G401 (cell line): ENCODE results near the gene FARP1. TPM values are rescaled to one million over a fixed set of nuclear protein-coding genes. Genes with fewer than 3 reads are reported as not detected.

ENCODE experiments used
- DNase-seq: peaks from one replicate; pipeline ENCODE4 v3.0.0-alpha.2; 2015; ENCODE audit warnings: low spot score
- in situ Hi-C: cut with HindIII; loops from 2 replicates; pipeline ENCODE4 v1.10.0; 2016; ENCODE audit warnings: low sequenced_read_pairs, mixed read lengths
- total RNA-seq: library from RNA; depleted of rRNA; stranded (reverse); fragments of >200 nt; shearing (Covaris generic); gene quantifications from 2 replicates; pipeline ENCODE4 v1.2.3, GENCODE V29; 2014

The FARP1 gene
- total RNA-seq, 1 experiment from 2014 or later: 50.3 TPM

DNA sequence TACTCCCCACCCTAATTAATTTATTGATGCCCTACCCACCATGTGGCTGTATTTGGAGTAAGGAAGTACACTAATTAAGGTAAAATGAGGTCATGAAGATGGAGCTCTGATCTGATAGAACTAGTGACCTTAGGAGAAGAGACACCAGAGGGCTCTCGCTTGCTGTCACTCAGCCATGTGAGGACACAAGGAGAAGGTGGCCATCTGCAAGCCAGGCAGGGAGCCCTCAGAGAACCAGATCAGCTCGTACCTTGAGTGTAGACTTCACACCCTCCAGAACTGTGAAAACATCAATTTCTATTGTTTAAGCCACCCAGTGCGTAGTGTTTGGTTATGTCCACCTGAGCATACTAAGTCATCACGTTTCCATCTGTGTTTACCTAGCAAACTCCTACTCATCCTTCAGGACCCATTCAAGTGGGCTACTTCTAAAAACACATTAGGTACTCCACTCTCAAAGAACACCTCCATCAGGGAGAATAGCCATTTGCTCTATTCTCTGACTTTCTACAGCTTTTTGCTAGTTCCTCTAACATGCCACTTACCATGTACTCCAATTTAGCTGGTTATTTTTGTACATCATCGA is 191.8 kb downstream of the FARP1 start:
- DNase-seq: no peak
- in situ Hi-C loops: no loop called here

DNA sequence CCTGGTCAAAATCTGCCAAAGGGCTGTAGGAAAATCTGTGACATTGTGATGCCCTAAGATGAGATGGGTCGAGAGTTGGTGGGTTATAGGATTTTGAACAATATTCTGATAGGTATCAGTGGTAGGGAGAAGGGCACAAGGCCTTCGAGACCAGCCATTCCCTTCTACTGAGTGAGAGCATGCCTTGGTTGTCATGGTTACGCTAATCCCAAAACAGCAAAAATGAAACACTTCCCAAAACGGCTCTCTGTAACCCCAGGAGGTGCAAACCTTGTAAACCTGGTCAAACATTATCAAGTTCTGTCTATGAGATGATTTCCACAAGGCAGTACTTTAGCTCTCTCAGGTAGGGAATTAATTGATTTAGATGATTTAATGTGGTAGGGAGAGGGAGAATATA is 192.8 kb downstream of the FARP1 start:
- DNase-seq: no peak
- in situ Hi-C loops: no loop called here

DNA sequence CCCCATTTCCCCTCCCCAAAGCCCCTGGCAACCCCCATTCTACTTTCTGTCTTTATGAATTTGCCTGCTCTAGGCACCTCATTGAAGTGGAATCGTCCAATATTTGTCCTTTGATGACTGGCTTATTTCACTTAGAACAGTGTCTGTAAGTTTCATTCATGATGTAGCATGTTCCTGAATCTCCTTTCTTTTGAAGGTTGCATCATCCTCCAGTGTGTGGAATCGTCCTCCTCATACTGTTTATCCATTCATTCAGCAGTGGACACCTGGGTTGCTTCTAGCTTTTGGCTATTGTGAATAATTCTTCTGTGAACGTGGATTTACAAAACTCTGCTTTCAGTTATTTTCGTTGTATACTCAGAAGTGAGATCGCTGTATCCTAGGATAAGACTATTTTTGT is 195.4 kb downstream of the FARP1 start:
- in situ Hi-C loops: no loop called here
- no peak for DNase-seq

DNA sequence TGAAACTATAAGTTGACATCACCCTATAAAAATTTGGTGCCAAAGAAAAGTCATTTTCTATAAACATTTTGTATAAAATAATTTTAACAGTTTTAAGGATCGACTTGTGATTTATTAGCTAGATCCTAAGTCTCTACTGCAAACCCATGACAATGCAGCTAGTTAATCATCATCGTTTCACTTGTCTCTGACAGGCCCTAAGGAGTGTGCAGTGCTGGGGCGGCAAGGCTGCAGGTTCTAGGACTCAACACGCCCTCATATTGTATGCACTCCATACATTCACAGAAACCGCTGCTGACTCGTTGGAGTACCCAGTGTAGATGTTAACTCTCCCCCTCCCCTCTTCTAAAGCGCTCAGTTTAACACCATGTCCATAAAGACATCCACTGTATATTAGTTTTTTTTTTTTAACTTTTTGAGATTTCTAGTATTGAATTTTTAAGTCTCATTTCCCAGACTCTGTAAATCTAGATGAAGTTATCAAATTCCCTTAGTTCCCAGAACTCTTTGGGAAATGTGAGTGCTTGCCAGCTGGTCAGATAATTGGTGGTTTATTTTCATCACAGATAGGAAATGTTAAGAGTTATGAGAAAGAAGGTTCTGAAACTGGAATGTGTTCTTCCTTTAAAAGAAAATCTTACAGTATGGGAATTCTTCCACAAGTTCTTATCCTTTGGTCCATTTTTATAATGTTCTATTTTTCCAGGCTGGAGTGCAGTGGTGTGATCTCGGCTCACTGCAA is 197.0 kb downstream of the FARP1 start:
- DNase-seq: no peak
- in situ Hi-C loops: no loop called here

DNA sequence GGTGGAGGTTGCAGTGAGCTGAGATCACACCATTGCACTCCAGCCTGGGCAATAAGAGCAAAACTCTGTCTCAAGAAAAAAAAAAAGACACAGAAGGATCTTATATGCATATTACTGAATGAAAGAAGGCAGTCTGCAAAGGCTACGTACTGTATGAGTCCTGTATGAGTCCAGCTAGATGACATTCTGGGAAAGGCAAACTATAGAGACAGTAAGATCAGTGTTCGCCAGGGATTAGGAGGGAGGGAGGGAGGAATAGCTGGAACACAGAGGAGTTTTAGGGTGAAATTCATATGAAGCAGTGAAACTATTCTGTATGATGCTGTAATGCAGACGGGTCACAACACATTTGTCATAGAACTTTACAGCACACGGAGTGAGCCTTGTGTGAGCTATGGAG is 200.1 kb downstream of the FARP1 start:
- in situ Hi-C loops: no loop called here
- no peak for DNase-seq

DNA sequence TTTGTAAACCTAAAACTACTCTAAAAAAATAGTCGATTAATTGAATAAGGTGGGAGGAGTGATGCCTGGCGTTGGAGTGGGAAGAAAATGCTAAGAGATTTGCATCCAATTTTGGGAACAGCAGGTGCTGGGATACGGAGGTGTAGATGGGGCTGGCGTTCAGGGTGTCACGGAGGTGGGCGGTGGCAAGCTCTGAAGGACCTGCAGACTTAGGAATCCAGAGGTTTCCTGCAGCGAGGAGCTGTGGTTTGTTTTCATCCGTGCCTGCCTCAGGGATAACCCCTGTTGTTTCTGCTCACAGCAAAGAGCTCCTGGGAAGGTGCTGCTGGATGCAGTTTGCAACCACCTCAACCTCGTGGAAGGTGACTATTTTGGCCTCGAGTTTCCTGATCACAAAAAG is 200.6 kb downstream of the FARP1 start:
- in situ Hi-C loops: no loop called here
- no peak for DNase-seq

DNA sequence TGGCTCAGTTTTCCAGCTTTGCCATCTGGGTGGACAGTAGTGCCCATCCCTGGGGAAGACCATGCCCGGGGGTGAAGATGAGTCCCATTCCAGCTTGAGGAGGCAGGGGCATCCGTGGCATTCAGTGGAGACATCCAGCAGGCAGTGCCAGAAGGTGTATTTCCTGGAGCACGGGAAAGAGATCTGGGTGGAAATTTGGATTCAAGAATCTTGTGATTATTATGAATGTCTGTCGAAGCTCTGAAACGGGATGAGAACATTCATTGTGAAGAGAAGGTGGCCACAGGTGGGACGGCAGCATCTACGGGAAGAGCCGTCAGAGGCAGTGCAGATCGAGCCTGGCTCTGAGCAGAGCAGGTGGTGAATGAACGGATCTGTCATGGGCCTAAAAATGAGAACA is 201.5 kb downstream of the FARP1 start:
- no peak for DNase-seq
- in situ Hi-C loops: no loop called here

DNA sequence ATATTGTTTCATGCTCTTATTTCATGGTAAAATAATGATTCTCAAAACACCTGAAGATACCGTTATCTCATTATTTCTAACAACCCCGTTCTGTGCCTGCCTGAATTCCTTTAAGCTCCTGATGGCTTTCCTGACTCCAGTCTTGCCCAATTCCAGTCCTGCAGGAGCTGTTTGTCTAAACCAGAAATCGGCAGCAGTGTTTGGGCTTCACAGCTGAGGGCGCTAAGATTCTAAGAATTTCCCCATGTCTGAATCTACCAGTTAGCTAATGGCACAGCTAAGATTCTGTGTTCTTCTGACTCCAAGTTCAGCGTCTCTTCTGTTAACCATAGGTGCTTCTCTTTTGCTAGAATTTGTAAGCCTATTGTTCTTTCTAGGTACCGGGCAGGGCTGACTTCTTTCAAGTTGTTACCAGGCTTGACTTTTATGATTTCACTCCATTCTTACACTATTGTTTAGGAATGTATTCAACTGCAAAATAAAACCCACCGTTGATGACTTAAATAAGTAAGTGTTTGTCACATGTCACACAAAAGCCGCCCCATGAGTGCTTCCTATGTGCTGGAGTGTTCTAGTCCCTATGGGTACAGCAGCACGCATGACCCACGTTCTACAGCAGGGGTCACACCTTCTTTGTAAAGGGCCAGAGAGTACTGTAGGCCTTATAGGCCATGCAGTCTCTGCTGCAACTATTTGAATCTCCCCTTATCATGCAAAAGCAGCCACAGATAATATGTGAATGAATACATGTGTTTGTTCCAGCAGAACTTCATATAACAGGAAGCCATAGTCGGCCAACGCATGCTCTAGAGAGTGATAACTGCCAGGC is 202.4 kb downstream of the FARP1 start:
- in situ Hi-C loops: no loop called here
- DNase-seq: no peak

DNA sequence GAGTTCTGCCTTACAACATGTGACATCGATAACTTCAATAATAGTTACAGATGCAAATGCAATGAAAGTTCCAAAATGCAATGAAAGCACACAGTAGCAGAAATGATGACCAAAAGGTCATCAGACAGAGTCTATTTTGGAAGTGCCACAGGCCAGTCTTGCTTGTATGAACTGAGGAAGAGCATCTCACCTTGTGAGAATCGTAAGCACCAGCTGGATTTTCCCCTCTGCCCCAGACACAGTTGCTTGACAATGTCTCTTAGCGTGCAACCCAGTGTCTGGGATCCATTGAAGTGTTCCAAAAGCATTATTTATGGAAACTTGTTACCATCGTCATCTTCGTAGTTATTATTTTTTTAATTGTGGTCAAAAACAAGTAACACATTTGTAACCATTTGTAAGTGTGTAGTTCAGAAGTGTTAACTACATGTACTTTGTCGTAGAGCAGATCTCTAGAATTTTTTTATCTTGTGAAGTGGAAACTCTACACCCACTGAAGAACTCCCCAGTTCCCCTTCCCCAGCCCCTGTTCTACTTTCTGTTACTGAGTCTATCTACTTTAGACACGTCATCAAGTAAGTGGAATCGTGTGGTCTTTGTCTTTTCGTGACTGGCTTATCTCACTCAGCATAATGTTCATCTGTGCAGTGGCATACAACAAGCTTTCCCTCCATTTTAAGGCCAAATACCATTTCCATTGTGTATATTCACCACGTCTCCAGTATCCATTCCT is 204.2 kb downstream of the FARP1 start:
- DNase-seq: no peak
- in situ Hi-C loops: no loop called here

DNA sequence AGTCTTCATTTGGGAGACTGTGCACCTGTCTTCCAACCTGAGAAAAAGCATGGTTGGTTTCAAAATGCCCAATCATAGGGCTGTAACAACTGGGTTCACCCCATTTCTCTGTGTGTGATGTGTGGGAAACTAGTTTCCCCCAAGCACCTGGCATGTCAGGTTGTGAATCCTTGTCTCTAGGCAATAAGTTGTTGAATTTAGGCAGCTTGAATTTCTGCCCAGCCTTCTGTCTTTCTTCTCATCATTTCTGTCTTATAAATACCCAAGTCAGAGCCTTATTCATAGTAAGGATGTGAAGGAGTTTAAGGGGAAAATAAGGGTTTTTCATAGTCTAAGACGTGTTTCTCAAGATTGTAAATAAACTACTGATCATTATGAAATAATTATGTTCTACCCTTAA is 204.9 kb downstream of the FARP1 start:
- DNase-seq: no peak
- in situ Hi-C loops: no loop called here

DNA sequence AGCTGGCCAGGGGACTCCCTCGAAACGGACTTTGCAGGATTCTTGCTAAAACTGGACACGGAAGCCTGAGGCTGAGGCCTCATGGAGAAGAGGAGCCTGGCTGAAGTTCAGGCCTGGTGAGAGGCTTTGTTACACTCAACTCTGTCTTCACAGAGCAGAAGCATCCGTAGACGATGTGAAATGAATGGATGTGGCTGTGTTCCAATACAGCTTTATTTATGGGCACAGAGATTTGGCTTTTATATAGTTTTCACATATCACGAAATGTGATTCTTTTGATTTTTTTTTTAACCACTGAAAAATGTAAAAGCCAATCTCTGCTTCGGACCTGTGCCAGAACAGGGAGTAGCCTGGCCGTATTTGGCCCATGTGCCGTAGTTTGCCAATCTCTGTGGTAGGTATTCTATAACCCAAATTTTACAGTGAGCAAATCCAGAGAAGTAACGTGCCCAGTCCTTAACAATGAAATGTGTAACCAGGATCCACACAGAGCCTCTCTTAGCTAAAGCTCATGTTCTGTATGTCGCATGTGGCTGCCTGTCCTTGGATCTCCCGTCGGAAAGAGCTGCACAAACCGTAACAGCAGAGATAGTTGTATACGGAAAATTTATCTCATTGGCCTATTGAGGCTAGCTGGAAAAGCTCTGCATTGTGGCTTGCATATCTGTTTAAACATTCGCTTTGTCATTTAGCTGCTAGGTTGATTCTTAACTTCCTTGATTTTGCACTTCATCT is 205.7 kb downstream of the FARP1 start:
- in situ Hi-C loops: no loop called here
- peak; percentile 40 for DNase-seq

DNA sequence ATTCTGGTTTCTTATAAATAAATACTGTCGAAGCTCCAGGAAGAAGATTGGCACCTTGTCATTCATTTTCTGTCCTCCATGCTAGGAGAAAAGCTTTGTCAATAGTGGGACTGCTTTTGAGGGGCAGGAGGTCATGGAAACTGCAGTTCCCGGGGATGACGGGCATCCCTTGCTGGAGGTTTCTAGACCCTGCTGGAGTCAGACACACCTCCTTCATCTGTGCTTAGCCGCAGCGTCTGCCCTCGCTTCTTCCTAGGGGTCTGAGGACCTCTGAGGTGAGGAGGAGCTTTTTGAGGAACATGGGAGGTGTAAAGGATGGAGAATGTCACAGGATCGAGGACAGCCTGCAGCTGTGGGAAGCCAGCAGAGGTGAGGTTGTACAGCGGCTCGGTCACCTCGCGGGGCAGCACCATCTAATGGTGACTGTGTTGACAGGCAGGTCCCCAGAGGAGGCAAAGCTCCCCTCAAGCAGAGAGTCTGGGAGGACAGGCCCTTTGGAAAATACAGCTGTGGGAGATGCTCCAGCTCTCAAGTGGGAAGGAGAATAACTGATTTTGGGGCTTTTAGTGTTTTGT is 206.9 kb downstream of the FARP1 start:
- DNase-seq: no peak
- in situ Hi-C loops: no loop called here

DNA sequence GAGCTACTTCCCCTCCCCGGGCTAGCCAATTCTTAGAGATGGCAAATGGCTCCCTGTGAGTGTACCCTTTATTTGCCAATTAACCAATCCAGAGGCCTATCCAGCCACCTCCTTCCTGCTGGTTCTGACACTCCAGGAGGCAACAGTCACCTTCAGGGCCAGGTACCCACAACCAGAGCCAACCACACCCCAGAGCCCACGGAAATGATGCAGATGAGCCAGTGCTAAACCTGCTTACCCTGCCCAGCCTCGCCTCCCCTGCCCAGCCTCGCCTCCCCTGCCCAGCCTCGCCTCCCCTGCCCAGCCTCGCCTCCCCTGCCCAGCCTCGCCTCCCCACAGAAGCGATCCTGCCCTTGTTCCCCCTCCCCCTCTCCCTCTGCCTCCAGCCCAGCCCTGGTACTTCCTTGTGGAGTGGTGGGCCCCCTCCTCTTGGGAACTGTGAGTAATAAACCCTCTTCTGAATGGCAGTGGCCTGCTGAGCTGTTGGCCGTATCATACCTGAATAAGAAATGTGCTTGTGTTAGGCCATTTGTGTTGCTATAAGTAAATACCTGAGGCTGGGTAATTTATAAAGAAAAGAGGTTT is 207.9 kb downstream of the FARP1 start:
- no peak for DNase-seq
- in situ Hi-C loops: no loop called here

DNA sequence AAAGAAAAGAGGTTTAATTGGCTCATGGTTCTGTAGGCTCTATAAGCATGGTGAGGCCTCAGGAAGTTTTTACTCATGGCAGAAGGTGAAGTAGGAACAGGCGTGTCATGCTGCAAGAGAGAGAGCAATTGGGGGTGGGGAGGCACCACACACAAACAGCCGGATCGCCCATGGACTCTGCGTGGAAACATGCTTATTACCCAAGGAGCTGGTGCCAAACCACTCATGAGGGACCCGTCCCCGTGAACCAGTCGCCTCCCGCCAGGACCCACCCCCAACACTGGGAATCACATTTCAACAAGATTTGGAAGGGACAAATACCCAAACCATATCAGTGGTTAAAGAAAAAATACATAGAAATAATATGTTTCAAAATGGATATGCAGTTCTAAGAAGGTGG is 208.7 kb downstream of the FARP1 start:
- in situ Hi-C loops: no loop called here
- DNase-seq: no peak

DNA sequence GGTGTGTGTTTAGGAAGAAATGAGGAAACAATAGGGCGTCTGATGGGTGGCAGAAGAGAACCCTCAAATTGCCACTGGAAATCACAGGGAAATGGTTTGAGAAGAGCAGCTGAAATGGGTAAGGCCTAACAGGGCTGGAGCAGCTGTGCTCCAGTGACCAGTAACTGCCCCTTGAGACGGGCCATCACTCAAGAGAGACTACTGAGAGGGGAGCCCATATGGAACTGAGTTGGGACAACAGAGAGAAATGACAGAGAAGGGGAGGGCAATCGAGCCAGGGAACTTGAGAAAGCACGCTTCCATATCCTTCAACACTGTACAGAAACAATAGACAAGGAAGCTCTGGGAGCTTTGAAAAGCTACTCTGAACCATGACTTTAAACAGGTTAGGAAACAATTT is 209.3 kb downstream of the FARP1 start:
- no peak for DNase-seq
- in situ Hi-C loops: no loop called here

DNA sequence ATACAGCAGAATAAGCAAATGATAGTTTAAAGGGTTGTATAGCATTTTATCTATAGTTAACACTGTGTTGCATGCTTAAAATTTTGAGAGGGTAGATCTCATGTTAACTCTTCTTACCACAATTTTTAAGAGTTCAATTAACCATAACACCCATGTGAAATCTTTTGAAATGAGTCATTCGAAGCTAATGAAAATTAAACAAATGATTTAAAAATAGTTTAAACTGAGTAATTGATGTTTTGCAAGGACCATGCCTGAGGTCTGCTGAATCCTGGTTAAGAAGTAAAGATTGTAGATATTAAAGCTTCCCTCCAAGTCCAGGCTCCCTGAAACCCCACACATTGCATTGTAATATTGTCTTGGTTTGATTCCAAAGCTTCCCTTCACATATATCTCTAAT is 210.9 kb downstream of the FARP1 start:
- DNase-seq: no peak
- in situ Hi-C loops: no loop called here

DNA sequence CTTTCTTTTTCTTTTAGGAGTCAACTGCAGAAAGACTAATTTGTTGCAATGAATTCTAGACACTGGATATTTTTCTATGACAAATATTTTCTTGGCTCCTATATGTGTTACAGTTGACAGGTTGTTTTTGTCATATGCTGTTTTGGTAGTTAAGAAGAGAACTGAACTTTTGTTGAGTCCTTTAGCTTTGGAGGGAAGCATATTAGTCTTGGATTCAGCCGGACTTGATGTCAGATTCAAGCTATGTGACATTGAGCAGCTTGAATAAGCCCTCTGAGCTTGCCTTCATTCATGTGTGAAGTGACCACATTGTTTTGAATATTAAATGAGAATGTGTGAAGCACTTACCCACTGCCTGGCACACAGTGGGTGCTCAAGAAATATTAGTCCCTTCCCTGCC is 216.0 kb downstream of the FARP1 start:
- in situ Hi-C loops: no loop called here
- DNase-seq: no peak

DNA sequence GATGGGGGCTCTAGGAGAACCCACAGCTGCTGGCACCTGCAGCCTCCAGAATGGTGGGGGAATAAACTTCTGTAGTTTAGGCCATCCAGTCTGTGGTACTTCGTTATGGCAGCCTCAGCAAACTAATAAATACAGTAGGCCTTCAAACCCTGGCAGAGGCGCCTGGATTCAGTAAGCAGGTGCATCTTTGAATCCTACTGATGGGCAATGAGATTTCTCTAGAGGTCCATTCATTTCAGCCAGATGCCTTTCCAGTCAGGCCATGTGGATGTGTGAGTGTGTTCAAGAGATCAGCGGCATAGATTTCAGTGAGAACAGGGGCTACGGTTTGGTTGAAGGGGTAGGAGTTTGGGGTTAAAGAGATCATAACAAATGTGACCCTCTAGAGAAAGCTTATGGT is 217.7 kb downstream of the FARP1 start:
- in situ Hi-C loops: no loop called here
- no peak for DNase-seq

DNA sequence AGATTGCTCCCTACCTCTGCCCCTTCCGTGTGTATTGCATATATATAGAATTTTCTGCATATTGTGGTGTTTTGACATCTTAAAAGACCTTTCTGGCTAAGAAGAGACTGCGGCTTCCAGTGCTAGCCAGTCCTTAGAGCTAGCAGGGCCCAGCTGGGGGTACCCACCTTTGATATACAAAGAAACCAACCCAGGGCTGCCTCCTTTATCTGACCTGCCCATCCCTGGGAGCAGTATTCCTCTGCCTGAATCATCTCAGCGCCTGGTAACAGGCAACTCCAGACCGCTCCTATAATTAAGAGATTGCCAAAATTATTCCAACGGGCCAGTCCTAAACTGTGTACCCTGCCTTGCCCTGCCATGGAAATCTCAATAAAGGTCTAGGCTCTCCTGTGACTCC is 220.4 kb downstream of the FARP1 start:
- DNase-seq: no peak
- in situ Hi-C loops: no loop called here
